Keratinocyte (primary cell): ENCODE measurements around the gene AIFM3.

Experiments used
- EZH2 ChIP-seq: IDR thresholded peaks from one replicate; pipeline ENCODE4 v1.6.1; 2012; ENCODE audit warnings: inconsistent platforms, mild to moderate bottlenecking, low read length, moderate library complexity
- TF ChIP-seq, protein P1 (sequence below), 3 experiments: IDR thresholded peaks in 1 of 3; conservative IDR thresholded peaks in 1 of 3; optimal IDR thresholded peaks in 1 of 3; 2 replicates in 2 of 3; 3 replicates in 1 of 3; pipeline versions ENCODE3 to v1.5.1; 2011; ENCODE audit warnings: low read length in 3 of 3, mild to moderate bottlenecking in 3 of 3, moderate library complexity in 2 of 3, control low read depth in 1 of 3, inconsistent platforms in 1 of 3; ENCODE audit not compliant: insufficient read depth in 2 of 3; ENCODE audit errors: extremely low read depth in 1 of 3

DNA sequence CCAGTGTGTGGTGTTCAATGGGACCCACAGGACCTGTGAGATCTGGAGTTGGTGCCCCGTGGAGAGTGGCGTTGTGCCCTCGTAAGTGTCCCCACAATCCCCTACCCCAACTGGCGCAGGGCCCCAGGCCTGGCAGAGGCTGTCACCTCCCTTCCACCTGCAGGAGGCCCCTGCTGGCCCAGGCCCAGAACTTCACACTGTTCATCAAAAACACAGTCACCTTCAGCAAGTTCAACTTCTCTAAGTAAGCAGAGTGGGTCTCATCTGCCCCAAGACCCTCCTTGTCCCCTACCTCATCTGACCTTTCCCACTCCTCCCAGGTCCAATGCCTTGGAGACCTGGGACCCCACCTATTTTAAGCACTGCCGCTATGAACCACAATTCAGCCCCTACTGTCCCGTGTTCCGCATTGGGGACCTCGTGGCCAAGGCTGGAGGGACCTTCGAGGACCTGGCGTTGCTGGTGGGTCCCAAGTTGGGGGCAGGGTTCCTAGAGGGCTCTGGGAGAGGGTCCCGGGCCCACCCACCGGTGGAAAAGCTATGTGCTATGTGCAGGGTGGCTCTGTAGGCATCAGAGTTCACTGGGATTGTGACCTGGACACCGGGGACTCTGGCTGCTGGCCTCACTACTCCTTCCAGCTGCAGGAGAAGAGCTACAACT, 56.0 kb downstream of the AIFM3 start:
- TF ChIP-seq, protein P1, sequence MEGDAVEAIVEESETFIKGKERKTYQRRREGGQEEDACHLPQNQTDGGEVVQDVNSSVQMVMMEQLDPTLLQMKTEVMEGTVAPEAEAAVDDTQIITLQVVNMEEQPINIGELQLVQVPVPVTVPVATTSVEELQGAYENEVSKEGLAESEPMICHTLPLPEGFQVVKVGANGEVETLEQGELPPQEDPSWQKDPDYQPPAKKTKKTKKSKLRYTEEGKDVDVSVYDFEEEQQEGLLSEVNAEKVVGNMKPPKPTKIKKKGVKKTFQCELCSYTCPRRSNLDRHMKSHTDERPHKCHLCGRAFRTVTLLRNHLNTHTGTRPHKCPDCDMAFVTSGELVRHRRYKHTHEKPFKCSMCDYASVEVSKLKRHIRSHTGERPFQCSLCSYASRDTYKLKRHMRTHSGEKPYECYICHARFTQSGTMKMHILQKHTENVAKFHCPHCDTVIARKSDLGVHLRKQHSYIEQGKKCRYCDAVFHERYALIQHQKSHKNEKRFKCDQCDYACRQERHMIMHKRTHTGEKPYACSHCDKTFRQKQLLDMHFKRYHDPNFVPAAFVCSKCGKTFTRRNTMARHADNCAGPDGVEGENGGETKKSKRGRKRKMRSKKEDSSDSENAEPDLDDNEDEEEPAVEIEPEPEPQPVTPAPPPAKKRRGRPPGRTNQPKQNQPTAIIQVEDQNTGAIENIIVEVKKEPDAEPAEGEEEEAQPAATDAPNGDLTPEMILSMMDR (optimal IDR thresholded peaks at IDR 0.05 in 1 of 3, IDR thresholded peaks at IDR 0.05 in 1 of 3, conservative IDR thresholded peaks at IDR 0.05 in 1 of 3; ENCODE audit: extremely low read depth in 1 of 3, insufficient read depth in 2 of 3, low read length in 3 of 3): peak in 1 of 3 experiments; percentile 26
- TF ChIP-seq EZH2: no peak
